Measurements from ENCODE around the gene CCDC57. TPM values are rescaled to one million over a fixed set of nuclear protein-coding genes. Genes with fewer than 3 reads are reported as not detected.

The CCDC57 gene
- total and polyA plus RNA-seq, 12 donors = 7.0 to 34.5 (median 10.7) TPM

- no peaks in the 10 kb centered on the region for H3K27me3 ChIP-seq
- no peak overlapping the region for H3K4me3 ChIP-seq
- H3K4me1 ChIP-seq = peaks cover 8 to 35% (median 28%) of the 10 kb centered on the region in 9 donors
- no peak for TF ChIP-seq CTCF (IDR thresholded peaks at IDR 0.05)
- ATAC-seq (no peak), DNase-seq (no peak)
- peaks cover 0 to 15% (median 0%) of the 10 kb centered on the region in 9 donors for H3K36me3 ChIP-seq
- 80 to 83% methylated on average over 14 of the region's 14 CpGs for WGBS, 2 donors
- intact Hi-C loops (cut with DNase I) = loop anchor here in 1 of 10 donors (10.0 kb wide), 1 partner anchor 63 kb away; no protein-coding TSS in a partner anchor
- no peak overlapping the region for H3K27ac ChIP-seq
- H3K9me3 ChIP-seq = no peaks in the 10 kb centered on the region
Observed at GRCh38 chr17:82108038-82108437, 104.6 kb downstream of the CCDC57 start.

GRCh38 chr17:82107341-82107860 lies 105.2 kb downstream of the CCDC57 start:
- intact Hi-C loops (cut with DNase I) = loop anchor here in 1 of 10 donors (10.0 kb wide), 1 partner anchor 63 kb away; no protein-coding TSS in a partner anchor
- Histone ChIP-seq H3K36me3 (peaks cover 0 to 9% (median 0%) of the 10 kb centered on the region in 9 donors), H3K4me3 (no peak overlapping the region), H3K4me1 (peaks cover 8 to 35% (median 28%) of the 10 kb centered on the region in 9 donors), H3K27me3 (no peaks in the 10 kb centered on the region), H3K27ac (peak overlapping the region in 1 of 10 donors; percentile 91), H3K9me3 (no peaks in the 10 kb centered on the region)
- ATAC-seq (no peak), DNase-seq (no peak)
- peak in 6 of 9 donors; percentile 5 to 20 (median 9) for TF ChIP-seq CTCF (IDR thresholded peaks at IDR 0.05)
- 89 to 92% methylated on average over 24 of the region's 24 CpGs for WGBS, 2 donors

- Histone ChIP-seq H3K9me3 (no peaks in the 10 kb centered on the region), H3K4me3 (peak overlapping the region in 7 of 10 donors; percentile 0 to 45 (median 25)), H3K36me3 (peaks cover 0 to 3% (median 0%) of the 10 kb centered on the region in 9 donors), H3K27ac (peak overlapping the region in 9 of 10 donors; percentile 3 to 91 (median 51)), H3K4me1 (peaks cover 8 to 35% (median 28%) of the 10 kb centered on the region in 9 donors), H3K27me3 (no peaks in the 10 kb centered on the region)
- WGBS, 2 donors = 46 to 62% methylated on average over 9 of the region's 9 CpGs
- intact Hi-C loops (cut with DNase I) = loop anchor here in 1 of 10 donors (10.0 kb wide), 1 partner anchor 62 kb away; no protein-coding TSS in a partner anchor
- no peak for TF ChIP-seq CTCF (IDR thresholded peaks at IDR 0.05)
- DNase-seq = no peak
- peak in 6 of 8 donors; percentile 2 to 14 (median 6) for ATAC-seq
Observed at GRCh38 chr17:82106688-82107305, 105.8 kb downstream of the CCDC57 start.

- H3K27me3 ChIP-seq = no peaks in the 10 kb centered on the region
Observed at GRCh38 chr17:82105882-82106687, 106.6 kb downstream of the CCDC57 start.

More at GRCh38 chr17:82105882-82106687, 106.6 kb downstream of the CCDC57 start:
- H3K4me1 ChIP-seq = peaks cover 8 to 40% (median 32%) of the 10 kb centered on the region in 9 donors
- H3K36me3 ChIP-seq = no peaks in the 10 kb centered on the region
- peak in 4 of 9 donors; percentile 17 to 28 (median 18) for TF ChIP-seq CTCF (IDR thresholded peaks at IDR 0.05)
- H3K27ac ChIP-seq = peak overlapping the region in 9 of 10 donors; percentile 3 to 91 (median 51)
- 47% methylated on average over 24 of the region's 24 CpGs for WGBS, 2 donors
- H3K4me3 ChIP-seq = peak overlapping the region in 8 of 10 donors; percentile 0 to 45 (median 22)
- ATAC-seq (peak in 7 of 8 donors; percentile 7 to 53 (median 39)), DNase-seq (peak; percentile 35 to 50)
- intact Hi-C loops (cut with DNase I) = loop anchor here in 1 of 10 donors (10.0 kb wide), 1 partner anchor 61 kb away; no protein-coding TSS in a partner anchor
- no peaks in the 10 kb centered on the region for H3K9me3 ChIP-seq

Data from heart right ventricle (tissue), 16 donors.